Activated T-helper 2 cell treated with anti-CD3 and anti-CD28 coated beads, Interferon-gamma antibody, Interleukin-2, Interleukin-4, amounts not matched to agents 10 μg/mL and 5 μg/mL and 100 μg/mL, durations not matched to agents 14 hours and 24 hours and 36 hours (primary cell): Measurements from ENCODE around the gene ST6GALNAC6. TPM values are rescaled to one million over a fixed set of nuclear protein-coding genes. Genes with fewer than 3 reads are reported as not detected.

Experiments
- DNase-seq: peaks from one replicate; pipeline ENCODE4 v3.0.0; 2021; ENCODE audit warnings: low spot score
- H3K27ac Mint-ChIP-seq: one replicate; pipeline ENCODE4 v1.8.0; 2021; ENCODE audit warnings: mixed read lengths
- H3K27me3 Mint-ChIP-seq: one replicate; pipeline ENCODE4 v1.8.0; 2021; ENCODE audit warnings: low read depth, mixed read lengths
- H3K36me3 Mint-ChIP-seq: one replicate; pipeline ENCODE4 v1.8.0; 2021; ENCODE audit warnings: low read depth, mixed read lengths
- H3K4me1 Mint-ChIP-seq: one replicate; pipeline ENCODE4 v1.8.0; 2021; ENCODE audit warnings: low read depth, mixed read lengths
- H3K4me3 Mint-ChIP-seq: one replicate; pipeline ENCODE4 v1.8.0; 2021; ENCODE audit warnings: low read depth, mild to moderate bottlenecking, moderate library complexity, mixed read lengths
- H3K9me3 Mint-ChIP-seq: one replicate; pipeline ENCODE4 v1.8.0; 2021; ENCODE audit warnings: mixed read lengths
- intact Hi-C: fragments of 100-400 bp; cut with micrococcal nuclease; formaldehyde crosslinking; loops from one replicate; pipeline ENCODE4 v1.15.1; 2023
- total RNA-seq: library from RNA; stranded (reverse); gene quantifications from 2 replicates; pipeline ENCODE4 v1.2.3, GENCODE V29; 2022

ST6GALNAC6 gene
- total RNA-seq, 1 donor from 2014 or later, result 60.7 TPM

DNA sequence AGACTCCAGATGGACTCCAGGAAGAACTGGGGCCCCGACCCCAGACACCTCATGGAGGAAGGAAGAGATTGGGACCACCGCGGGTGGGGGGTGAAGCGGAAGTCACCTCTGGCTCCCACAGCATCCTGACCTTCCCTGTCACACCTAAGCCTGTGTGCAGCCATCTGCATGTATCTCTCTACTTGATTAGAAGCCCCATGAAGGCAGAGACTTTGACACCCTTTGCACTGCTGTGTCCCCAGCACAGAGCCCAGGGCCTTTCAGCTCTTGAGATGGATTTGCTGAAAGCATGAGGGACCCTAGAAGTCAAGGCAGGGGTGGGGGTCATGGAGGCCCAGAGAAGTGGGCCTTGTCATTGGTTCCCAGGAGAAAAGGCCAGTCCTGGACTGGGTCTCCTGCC is 42.1 kb downstream of the ST6GALNAC6 start:
- no peak overlapping the region for H3K4me3 Mint-ChIP-seq
- peaks cover 13% of the 10 kb centered on the region for H3K4me1 Mint-ChIP-seq
- H3K36me3 Mint-ChIP-seq, result peaks cover 5% of the 10 kb centered on the region
- intact Hi-C loops, result no loop called here
- no peaks in the 10 kb centered on the region for H3K27me3 Mint-ChIP-seq
- no peaks in the 10 kb centered on the region for H3K9me3 Mint-ChIP-seq
- no peak for DNase-seq
- no peak overlapping the region for H3K27ac Mint-ChIP-seq

GRCh38 chr9:127856729-127857116 is 42.7 kb downstream of the ST6GALNAC6 start:
- H3K4me1 Mint-ChIP-seq, result peaks cover 15% of the 10 kb centered on the region
- peaks cover 10% of the 10 kb centered on the region for H3K36me3 Mint-ChIP-seq
- H3K27ac Mint-ChIP-seq, result no peak overlapping the region
- no peak for DNase-seq
- no peak overlapping the region for H3K4me3 Mint-ChIP-seq
- H3K9me3 Mint-ChIP-seq, result no peaks in the 10 kb centered on the region
- no peaks in the 10 kb centered on the region for H3K27me3 Mint-ChIP-seq
- intact Hi-C loops, result no loop called here

GRCh38 chr9:127856094-127856728 is 43.2 kb downstream of the ST6GALNAC6 start:
- H3K36me3 Mint-ChIP-seq, result peaks cover 15% of the 10 kb centered on the region
- intact Hi-C loops, result no loop called here
- peaks cover 14% of the 10 kb centered on the region for H3K4me1 Mint-ChIP-seq
- no peaks in the 10 kb centered on the region for H3K27me3 Mint-ChIP-seq
- H3K4me3 Mint-ChIP-seq, result no peak overlapping the region
- H3K27ac Mint-ChIP-seq, result no peak overlapping the region
- DNase-seq, result no peak
- no peaks in the 10 kb centered on the region for H3K9me3 Mint-ChIP-seq

GRCh38 chr9:127855522-127855921 is 43.9 kb downstream of the ST6GALNAC6 start:
- peaks cover 3% of the 10 kb centered on the region for H3K9me3 Mint-ChIP-seq
- DNase-seq, result no peak
- peaks cover 14% of the 10 kb centered on the region for H3K4me1 Mint-ChIP-seq
- peaks cover 22% of the 10 kb centered on the region for H3K36me3 Mint-ChIP-seq
- peak overlapping the region; percentile 54 for H3K4me3 Mint-ChIP-seq
- intact Hi-C loops, result no loop called here
- H3K27me3 Mint-ChIP-seq, result no peaks in the 10 kb centered on the region
- peak overlapping the region; percentile 55 for H3K27ac Mint-ChIP-seq

DNA sequence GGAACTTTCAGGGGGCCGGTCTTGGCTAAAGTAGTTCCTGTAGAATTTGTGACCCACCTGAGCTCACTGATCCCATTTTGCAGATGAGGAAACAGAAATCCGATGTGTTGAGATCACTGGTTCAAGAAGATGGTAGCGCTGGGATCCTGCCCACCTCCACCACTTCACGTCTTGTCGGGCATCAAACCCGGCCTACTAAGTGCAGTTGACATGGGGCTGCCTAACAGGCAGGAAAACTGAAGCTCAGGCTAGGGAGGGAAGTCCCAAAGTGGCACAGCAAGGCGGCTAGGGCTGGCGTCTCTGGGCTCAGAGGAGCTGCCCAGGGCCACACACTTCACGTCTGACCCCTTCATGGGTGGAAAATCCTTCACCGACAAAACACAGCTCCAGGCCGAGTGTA is 44.4 kb downstream of the ST6GALNAC6 start:
- intact Hi-C loops, result no loop called here

DNA sequence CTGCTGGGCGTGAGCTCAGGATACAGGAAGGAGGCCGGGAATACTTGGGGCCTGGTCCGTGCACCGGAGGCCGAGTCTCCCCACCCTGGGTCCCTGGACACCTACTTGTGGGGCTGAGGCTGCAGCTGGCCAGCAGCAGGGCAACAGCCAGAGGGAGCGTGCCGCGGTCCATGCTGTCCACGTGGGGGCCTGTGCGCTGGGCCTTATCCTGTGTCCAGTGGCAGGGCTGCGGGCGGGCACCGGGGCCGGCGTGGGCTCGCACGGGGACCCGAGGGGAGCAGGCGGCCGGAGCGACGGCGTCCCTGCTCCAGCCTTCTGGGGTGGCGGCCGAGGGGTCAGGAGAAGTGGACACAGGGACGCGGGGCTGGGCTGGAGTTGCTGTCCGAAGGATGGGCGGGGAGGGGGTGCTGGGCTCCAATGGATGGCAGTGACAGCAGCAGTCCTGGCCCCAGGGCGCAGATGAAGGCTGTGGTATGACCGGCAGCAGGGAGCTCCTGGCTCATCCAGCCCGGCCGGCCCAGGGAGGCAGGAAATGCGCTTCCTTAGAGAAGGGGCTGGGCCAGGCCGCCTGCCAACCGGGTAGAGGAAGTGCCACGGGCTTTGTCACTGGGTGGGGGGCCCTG is 45.1 kb downstream of the ST6GALNAC6 start, which contains the start of gene ENG:
Gene ENG, minus strand, starts transcription at position 475 of the 623 bp plus-strand sequence. Its CDS starts 303 bp downstream, at position 172.
- intact Hi-C loops, result no loop called here
- H3K4me3 Mint-ChIP-seq, result peak within 1 kb of the TSS; percentile 87

More for the DNA sequence above, 44.4 kb downstream of the ST6GALNAC6 start:
- no peak for DNase-seq
- Mint-ChIP-seq H3K9me3 (peaks cover 6% of the 10 kb centered on the region), H3K4me3 (peak overlapping the region; percentile 21), H3K36me3 (peaks cover 27% of the 10 kb centered on the region), H3K27ac (peak overlapping the region; percentile 42), H3K4me1 (peaks cover 14% of the 10 kb centered on the region), H3K27me3 (no peaks in the 10 kb centered on the region)

DNA sequence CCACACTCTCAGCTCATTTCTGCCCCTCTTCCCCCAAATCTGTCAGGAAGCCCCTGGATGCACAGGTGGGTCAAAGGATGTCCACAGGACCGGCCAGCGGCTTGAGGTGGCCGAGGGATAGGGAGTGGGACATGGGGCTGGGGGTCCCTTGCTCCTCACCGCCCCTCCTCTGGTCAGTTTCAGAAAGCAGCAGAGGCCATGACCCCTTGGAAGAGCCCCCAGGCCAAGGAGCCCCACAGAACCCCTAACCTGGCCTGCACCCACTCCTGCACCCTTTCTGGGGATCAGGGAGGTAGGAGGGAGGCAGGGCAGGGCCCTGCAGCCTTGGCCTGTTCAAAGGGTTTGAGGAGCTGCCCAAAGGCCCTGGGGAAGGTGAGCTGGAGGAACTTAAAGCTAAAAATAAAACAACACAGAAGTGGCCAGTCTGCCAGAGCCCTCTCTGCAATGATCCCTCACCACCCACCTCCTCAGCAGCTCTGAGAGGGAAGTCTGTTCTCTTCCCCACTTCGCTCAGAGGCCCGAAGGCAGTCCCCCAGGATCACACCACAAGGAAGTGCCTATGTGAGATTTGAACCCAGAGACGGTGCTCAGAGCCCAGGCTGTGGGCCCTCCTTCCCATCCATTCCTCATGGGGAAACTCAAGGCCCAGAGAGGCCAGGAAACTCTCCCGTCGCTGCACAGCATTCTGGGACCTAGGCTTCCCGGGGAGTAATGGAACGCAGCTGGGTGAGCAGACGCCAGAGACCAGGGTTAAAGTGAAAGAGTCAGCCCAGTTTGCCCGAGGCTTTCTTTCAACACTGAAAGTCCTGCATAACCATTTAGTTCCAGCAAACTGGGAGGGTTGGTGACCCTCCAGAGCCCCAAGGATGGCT is 45.9 kb downstream of the ST6GALNAC6 start:
- Mint-ChIP-seq H3K27me3 (no peaks in the 10 kb centered on the region), H3K4me1 (peaks cover 14% of the 10 kb centered on the region), H3K27ac (peak overlapping the region; percentile 80), H3K4me3 (peak overlapping the region; percentile 87), H3K9me3 (peaks cover 16% of the 10 kb centered on the region), H3K36me3 (peaks cover 40% of the 10 kb centered on the region)
- intact Hi-C loops, result no loop called here
- no peak for DNase-seq

More for the DNA sequence above, 45.1 kb downstream of the ST6GALNAC6 start, which contains the start of gene ENG:
- no peaks in the 10 kb centered on the region for H3K27me3 Mint-ChIP-seq
- DNase-seq, result no peak
- peaks cover 32% of the 10 kb centered on the region for H3K36me3 Mint-ChIP-seq
- H3K27ac Mint-ChIP-seq, result peak within 1 kb of the TSS; percentile 80
- H3K9me3 Mint-ChIP-seq, result peaks cover 9% of the 10 kb centered on the region
- H3K4me1 Mint-ChIP-seq, result peaks cover 14% of the 10 kb centered on the region

- peaks cover 42% of the 10 kb centered on the region for H3K36me3 Mint-ChIP-seq
- peaks cover 14% of the 10 kb centered on the region for H3K4me1 Mint-ChIP-seq
- intact Hi-C loops, result no loop called here
- peaks cover 18% of the 10 kb centered on the region for H3K9me3 Mint-ChIP-seq
- H3K27me3 Mint-ChIP-seq, result no peaks in the 10 kb centered on the region
- H3K27ac Mint-ChIP-seq, result peak overlapping the region; percentile 17
- no peak for DNase-seq
- peak overlapping the region; percentile 87 for H3K4me3 Mint-ChIP-seq
Observed at GRCh38 chr9:127852829-127853228, 46.6 kb downstream of the ST6GALNAC6 start.

- Mint-ChIP-seq H3K27me3 (no peaks in the 10 kb centered on the region), H3K4me3 (no peak overlapping the region), H3K4me1 (peaks cover 14% of the 10 kb centered on the region), H3K9me3 (peaks cover 18% of the 10 kb centered on the region), H3K27ac (no peak overlapping the region), H3K36me3 (peaks cover 42% of the 10 kb centered on the region)
- DNase-seq, result no peak
- intact Hi-C loops, result no loop called here
Observed at GRCh38 chr9:127850286-127850830, 49.0 kb downstream of the ST6GALNAC6 start.

GRCh38 chr9:127848756-127849504 is 50.5 kb downstream of the ST6GALNAC6 start:
- Mint-ChIP-seq H3K9me3 (peaks cover 18% of the 10 kb centered on the region), H3K27me3 (no peaks in the 10 kb centered on the region)

DNA sequence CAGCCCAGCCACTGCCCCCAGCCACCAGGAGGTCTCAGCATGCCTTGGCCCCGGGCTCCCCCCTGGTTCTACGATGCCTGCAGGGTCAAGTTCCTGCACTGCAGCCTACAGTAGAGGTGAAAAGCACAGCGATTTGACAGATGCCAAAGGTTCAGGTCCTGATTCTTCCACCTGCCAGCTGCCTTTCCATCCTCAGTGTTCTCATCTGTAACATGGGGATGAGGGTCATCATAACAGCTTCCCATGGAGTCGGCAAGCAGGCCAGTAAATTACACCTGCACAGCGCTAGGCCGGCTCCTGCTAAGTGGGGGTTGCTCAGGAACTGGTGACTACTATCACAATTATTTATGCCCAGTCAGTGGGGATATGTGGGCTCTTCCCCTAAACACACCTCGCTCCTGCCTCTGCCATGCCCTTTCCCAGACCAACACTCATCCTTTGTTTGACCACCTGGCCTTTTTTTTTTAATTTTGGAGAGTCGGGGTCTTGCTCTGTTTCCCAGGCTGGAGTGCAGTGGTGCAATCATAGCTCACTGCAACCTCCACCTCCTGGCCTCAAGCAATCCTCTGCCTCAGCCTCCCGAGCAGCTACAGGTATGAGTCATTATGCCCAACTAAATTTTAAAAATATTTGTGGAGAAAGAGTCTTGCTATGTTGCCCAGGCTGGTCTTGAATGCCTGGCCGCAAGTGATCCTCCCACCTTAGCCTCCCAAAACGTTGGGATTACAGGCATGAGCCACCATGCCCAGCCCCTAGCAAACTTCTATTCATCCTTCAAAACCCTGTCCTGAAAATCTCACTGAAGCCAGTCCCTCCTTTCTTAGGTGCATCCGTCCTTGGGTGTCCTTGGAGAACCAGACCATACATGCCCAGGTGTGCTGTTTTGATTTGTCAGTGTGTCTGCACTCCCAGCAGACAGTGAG is 51.3 kb downstream of the ST6GALNAC6 start:
- Mint-ChIP-seq H3K4me1 (peaks cover 12% of the 10 kb centered on the region), H3K27me3 (no peaks in the 10 kb centered on the region), H3K36me3 (peaks cover 42% of the 10 kb centered on the region), H3K9me3 (peaks cover 18% of the 10 kb centered on the region), H3K4me3 (no peak overlapping the region), H3K27ac (no peak overlapping the region)
- DNase-seq, result no peak
- intact Hi-C loops, result no loop called here

More at GRCh38 chr9:127848756-127849504, 50.5 kb downstream of the ST6GALNAC6 start:
- no peak for DNase-seq
- H3K4me3 Mint-ChIP-seq, result no peak overlapping the region
- H3K27ac Mint-ChIP-seq, result no peak overlapping the region
- peaks cover 42% of the 10 kb centered on the region for H3K36me3 Mint-ChIP-seq
- H3K4me1 Mint-ChIP-seq, result peaks cover 14% of the 10 kb centered on the region
- intact Hi-C loops, result no loop called here
